Stomach (tissue), 4 donors: Measurements from ENCODE around the gene MUC12.

Experiments used
- CTCF ChIP-seq, 7 experiments: fragments of 450-650 bp in 4 of 7; fragments of 200-600 bp in 3 of 7; sonication (generic) in 3 of 7; IDR thresholded peaks; one replicate each; pipeline ENCODE4 v1.5.1; 2016 to 2019; ENCODE audit warnings: antibody characterized with exemption in 7 of 7, control low read depth in 2 of 7, mild to moderate bottlenecking in 1 of 7
- POLR2A ChIP-seq, 4 donors: fragments of 450-650 bp; IDR thresholded peaks; one replicate each; pipeline ENCODE4 v1.6.1; 2016; ENCODE audit warnings: antibody characterized with exemption in 4 of 4, control low read depth in 2 of 4, mild to moderate bottlenecking in 1 of 4, moderate library complexity in 1 of 4

GRCh38 chr7:101015626-101016025 lies 46.3 kb downstream of the MUC12 start:
- no peak for TF ChIP-seq POLR2A (IDR thresholded peaks at IDR 0.05)
- no peak for TF ChIP-seq CTCF (IDR thresholded peaks at IDR 0.05)
